Measurements from ENCODE around the gene ZNF275.
A peak's percentile ranks its signal among the peaks of the same experiment; 100 is the strongest.

The ZNF275 gene

GRCh38 chrX:153396320-153397195, 62.6 kb downstream of the ZNF275 start:
- TF ChIP-seq GATA1 (IDR thresholded peaks at IDR 0.05; ENCODE audit: low read depth, low read length) (no peak), POLR2A (IDR thresholded peaks at IDR 0.05; ENCODE audit: low read length) (no peak)
- DNase-seq, result no peak

GRCh38 chrX:153397256-153397960, 63.5 kb downstream of the ZNF275 start:
- DNase-seq, result no peak
- no peak for TF ChIP-seq GATA1 (IDR thresholded peaks at IDR 0.05; ENCODE audit: low read depth, low read length)
- no peak for TF ChIP-seq POLR2A (IDR thresholded peaks at IDR 0.05; ENCODE audit: low read length)

- TF ChIP-seq GATA1 (IDR thresholded peaks at IDR 0.05; ENCODE audit: low read depth, low read length) (no peak), POLR2A (IDR thresholded peaks at IDR 0.05; ENCODE audit: low read length) (no peak)
Observed at GRCh38 chrX:153398275-153398960, 64.5 kb downstream of the ZNF275 start.

GRCh38 chrX:153400146-153401132, 66.5 kb downstream of the ZNF275 start:
- TF ChIP-seq GATA1 (IDR thresholded peaks at IDR 0.05; ENCODE audit: low read depth, low read length), result no peak
- TF ChIP-seq POLR2A (IDR thresholded peaks at IDR 0.05; ENCODE audit: low read length), result no peak
- DNase-seq, result peak; percentile 66 to 78

More at GRCh38 chrX:153398275-153398960, 64.5 kb downstream of the ZNF275 start:
- DNase-seq, result no peak

GRCh38 chrX:153401133-153401764, 67.3 kb downstream of the ZNF275 start, which contains the start of gene PNMA6E:
PNMA6E (minus strand) TSS chrX:153401350; CDS start chrX:153398849, 2,501 bp downstream.
- DNase-seq, result no peak
- TF ChIP-seq POLR2A (IDR thresholded peaks at IDR 0.05; ENCODE audit: low read length), result no peak

Data from erythroblast (primary cell).